GM23338 (cell line): ENCODE measurements around the gene SYMPK. TPM values are rescaled to one million over a fixed set of nuclear protein-coding genes. Genes with fewer than 3 reads are reported as not detected.

Source experiments
- ATAC-seq: fragments of 200-7000 bp; cut with Tn5 transposase; 3 replicates; pipeline ENCODE4 v1.9.1; 2020
- DNase-seq: peaks from one replicate; pipeline ENCODE4 v3.0.0-alpha.2; 2015; ENCODE audit warnings: low spot score
- H2AFZ ChIP-seq: fragments of 200-600 bp; sonication (generic); 2 replicates; pipeline ENCODE4 v1.8.0; 2016; ENCODE audit warnings: antibody characterized with exemption, mild to moderate bottlenecking, moderate library complexity
- H3F3A ChIP-seq: fragments of 200-600 bp; sonication (generic); replicated peaks from 2 replicates; pipeline ENCODE4 v1.8.0; 2017; ENCODE audit warnings: antibody characterized with exemption, mixed run types, low read depth
- H3K27ac ChIP-seq: fragments of 200-600 bp; sonication (generic); 2 replicates; pipeline ENCODE4 v1.6.1; 2016; ENCODE audit warnings: low read depth
- H3K27me3 ChIP-seq: fragments of 200-600 bp; sonication (generic); 2 replicates; pipeline ENCODE4 v1.8.0; 2016; ENCODE audit warnings: mild to moderate bottlenecking, mixed run types, moderate library complexity; ENCODE audit not compliant: insufficient read depth
- H3K36me3 ChIP-seq: fragments of 200-600 bp; sonication (generic); 2 replicates; pipeline ENCODE4 v1.8.0; 2016; ENCODE audit warnings: mild to moderate bottlenecking; ENCODE audit not compliant: insufficient read depth
- H3K4me1 ChIP-seq: fragments of 200-600 bp; sonication (generic); 2 replicates; pipeline ENCODE4 v1.8.0; 2016; ENCODE audit warnings: mild to moderate bottlenecking, moderate library complexity; ENCODE audit not compliant: insufficient read depth
- H3K4me2 ChIP-seq: fragments of 200-600 bp; sonication (generic); 2 replicates; pipeline ENCODE4 v1.7.1; 2017; ENCODE audit warnings: mixed run types
- H3K4me3 ChIP-seq: fragments of 200-600 bp; sonication (generic); 2 replicates; pipeline ENCODE4 v1.6.1; 2016; ENCODE audit warnings: mixed run types
- H3K79me2 ChIP-seq: fragments of 200-600 bp; sonication (generic); replicated peaks from 2 replicates; pipeline ENCODE4 v1.8.0; 2017; ENCODE audit warnings: mild to moderate bottlenecking; ENCODE audit not compliant: insufficient read depth
- H3K9me2 ChIP-seq: fragments of 200-600 bp; sonication (generic); 2 replicates; pipeline ENCODE4 v1.8.0; 2017; ENCODE audit not compliant: insufficient read depth
- H4K20me1 ChIP-seq: fragments of 200-600 bp; sonication (generic); replicated peaks from 2 replicates; pipeline ENCODE4 v1.8.0; 2017; ENCODE audit warnings: mild to moderate bottlenecking; ENCODE audit not compliant: insufficient read depth
- H3K27ac Mint-ChIP-seq: 2 replicates; pipeline ENCODE4 v1.8.0; 2020; ENCODE audit warnings: inconsistent platforms, mild to moderate bottlenecking, moderate library complexity, mixed read lengths
- H3K27me3 Mint-ChIP-seq: 3 replicates; pipeline ENCODE4 v1.8.0; 2022; ENCODE audit warnings: low read depth, mild to moderate bottlenecking, moderate library complexity, mixed read lengths, inconsistent platforms; ENCODE audit not compliant: insufficient read depth, poor library complexity
- H3K36me3 Mint-ChIP-seq: 3 replicates; pipeline ENCODE4 v1.8.0; 2021; ENCODE audit warnings: low read depth, mild to moderate bottlenecking, inconsistent platforms, moderate library complexity, mixed read lengths
- H3K4me1 Mint-ChIP-seq: 3 replicates; pipeline ENCODE4 v1.8.0; 2020; ENCODE audit warnings: mild to moderate bottlenecking, inconsistent platforms, mixed read lengths
- H3K4me3 Mint-ChIP-seq: 3 replicates; pipeline ENCODE4 v1.8.0; 2021; ENCODE audit warnings: moderate library complexity, mild to moderate bottlenecking, inconsistent platforms, mixed read lengths
- H3K9me3 Mint-ChIP-seq: 3 replicates; pipeline ENCODE4 v1.8.0; 2020; ENCODE audit warnings: moderate library complexity, mild to moderate bottlenecking, inconsistent platforms, mixed read lengths
- EZH2 ChIP-seq: fragments of 200-600 bp; sonication (generic); IDR thresholded peaks from one replicate; pipeline ENCODE4 v1.8.0; 2017; ENCODE audit warnings: antibody characterized with exemption, mild to moderate bottlenecking, low read depth; ENCODE audit not compliant: unreplicated experiment
- JUNB ChIP-seq: IDR thresholded peaks from one replicate; pipeline ENCODE4 v1.6.1; 2016; ENCODE audit warnings: antibody characterized with exemption; ENCODE audit not compliant: unreplicated experiment
- NANOG ChIP-seq: IDR thresholded peaks from 2 replicates; pipeline ENCODE4 v1.6.1; 2016; ENCODE audit warnings: antibody characterized with exemption, borderline replicate concordance
- POLR2AphosphoS5 ChIP-seq: IDR thresholded peaks from 2 replicates; pipeline ENCODE4 v1.6.1; 2016; ENCODE audit warnings: antibody characterized with exemption, low read depth
- STAT1 ChIP-seq: IDR thresholded peaks from one replicate; pipeline ENCODE4 v1.6.1; 2016; ENCODE audit warnings: antibody characterized with exemption; ENCODE audit not compliant: unreplicated experiment
- ZNF331 ChIP-seq: fragments of 250-450 bp; sonication (Bioruptor Pico); IDR thresholded peaks from 2 replicates; pipeline ENCODE4 v1.5.0; 2020; ENCODE audit warnings: low read depth, mild to moderate bottlenecking, moderate library complexity
- polyA plus RNA-seq: library from polyadenylated mRNA; unstranded; fragments of >200 nt; fragmentation: Nextera tagmentation; extraction: Ambion mirVana; gene quantifications from 2 replicates; pipeline ENCODE4 v1.2.1, GENCODE V29; 2016
- total RNA-seq: library from RNA; depleted of rRNA; stranded (reverse); fragments of >200 nt; shearing (Covaris generic); gene quantifications from 2 replicates; pipeline ENCODE4 v1.2.3, GENCODE V29; 2014
- TF ChIP-seq, protein P1 (sequence below), 2 experiments: fragments of 200-600 bp in 1 of 2; sonication (generic) in 1 of 2; conservative IDR thresholded peaks; 2 replicates each; pipeline versions ENCODE4 v1.5.1 to v1.6.1; 2016 to 2017; ENCODE audit warnings: antibody characterized with exemption in 2 of 2, low read depth in 2 of 2, mild to moderate bottlenecking in 2 of 2, moderate library complexity in 1 of 2
- TF ChIP-seq, protein P2 (sequence below): IDR thresholded peaks from 2 replicates; pipeline ENCODE4 v1.6.1; 2016; ENCODE audit warnings: antibody characterized with exemption
- TF ChIP-seq, protein P3 (sequence below): IDR thresholded peaks from one replicate; pipeline ENCODE4 v1.6.1; 2018; ENCODE audit warnings: antibody characterized with exemption; ENCODE audit not compliant: unreplicated experiment

SYMPK gene
- total and polyA plus RNA-seq, 2 experiments from 2014 or later = 36.8 to 82.1 TPM

DNA sequence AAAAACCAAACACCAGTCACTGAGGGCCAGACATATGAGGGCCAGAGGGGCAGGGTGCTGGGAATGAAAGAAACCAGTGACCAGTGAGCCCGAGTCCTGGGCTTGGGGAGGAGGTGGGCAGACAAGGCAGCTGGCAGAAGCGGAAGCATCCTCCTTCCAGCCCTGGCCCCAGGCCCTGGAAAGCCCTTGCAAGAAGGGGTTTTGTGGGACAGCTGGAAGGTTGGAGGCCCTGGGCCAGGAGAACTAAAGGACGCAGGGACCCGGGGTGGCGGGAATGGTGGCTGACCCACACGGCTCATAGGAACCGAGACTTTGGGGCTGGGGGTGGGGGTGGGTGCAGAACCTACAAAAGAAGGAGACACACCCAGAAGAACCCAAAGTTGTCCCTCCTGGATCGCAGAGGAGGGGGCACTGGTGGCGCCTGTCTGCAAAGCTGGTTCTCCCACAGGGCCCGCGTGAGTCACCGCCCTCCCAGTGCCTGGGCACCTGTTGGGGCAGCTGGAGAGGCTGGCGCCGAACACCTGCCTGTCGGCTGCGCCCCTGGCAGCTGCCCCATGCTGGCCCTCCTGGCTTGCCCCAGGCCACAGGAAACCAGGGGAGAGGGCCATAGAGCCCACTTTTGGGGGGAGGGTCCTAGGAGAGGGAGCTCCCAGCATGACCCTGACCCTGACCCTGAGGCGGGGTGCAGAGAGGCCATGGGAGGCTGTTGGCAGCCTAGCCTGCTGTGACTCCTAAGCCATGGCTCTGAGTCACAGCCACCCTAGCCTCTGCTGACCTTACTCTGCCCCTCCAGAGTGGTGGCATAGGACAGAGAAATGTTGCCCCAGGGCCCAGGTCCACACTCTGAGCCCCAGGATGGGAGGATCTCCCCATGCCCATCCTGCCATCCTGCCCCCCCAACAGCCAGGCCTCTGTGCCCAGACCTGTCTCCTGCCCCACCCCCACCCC, 81.5 kb downstream of the SYMPK start:
- ATAC-seq (no peak), DNase-seq (no peak)
- peaks cover 8% of the 10 kb centered on the region for H3K27me3 ChIP-seq
- no peaks in the 10 kb centered on the region for H3K79me2 ChIP-seq
- H4K20me1 ChIP-seq = peaks cover 7% of the 10 kb centered on the region
- no peaks in the 10 kb centered on the region for H3K36me3 ChIP-seq
- Mint-ChIP-seq H3K9me3 (no peaks in the 10 kb centered on the region), H3K36me3 (peaks cover 30% of the 10 kb centered on the region), H3K4me1 (peaks cover 35% of the 10 kb centered on the region), H3K27me3 (peaks cover 36% of the 10 kb centered on the region), H3K27ac (no peak overlapping the region), H3K4me3 (no peak overlapping the region; the same call in 2 of the 3 replicates)
- H3K9me2 ChIP-seq = no peaks in the 10 kb centered on the region
- H3K4me2 ChIP-seq = no peak overlapping the region
- no peak overlapping the region for H2AFZ ChIP-seq
- peaks cover 33% of the 10 kb centered on the region for H3K4me1 ChIP-seq
- H3K27ac ChIP-seq = no peak overlapping the region
- TF ChIP-seq STAT1 = no peak
- TF ChIP-seq, protein P1, sequence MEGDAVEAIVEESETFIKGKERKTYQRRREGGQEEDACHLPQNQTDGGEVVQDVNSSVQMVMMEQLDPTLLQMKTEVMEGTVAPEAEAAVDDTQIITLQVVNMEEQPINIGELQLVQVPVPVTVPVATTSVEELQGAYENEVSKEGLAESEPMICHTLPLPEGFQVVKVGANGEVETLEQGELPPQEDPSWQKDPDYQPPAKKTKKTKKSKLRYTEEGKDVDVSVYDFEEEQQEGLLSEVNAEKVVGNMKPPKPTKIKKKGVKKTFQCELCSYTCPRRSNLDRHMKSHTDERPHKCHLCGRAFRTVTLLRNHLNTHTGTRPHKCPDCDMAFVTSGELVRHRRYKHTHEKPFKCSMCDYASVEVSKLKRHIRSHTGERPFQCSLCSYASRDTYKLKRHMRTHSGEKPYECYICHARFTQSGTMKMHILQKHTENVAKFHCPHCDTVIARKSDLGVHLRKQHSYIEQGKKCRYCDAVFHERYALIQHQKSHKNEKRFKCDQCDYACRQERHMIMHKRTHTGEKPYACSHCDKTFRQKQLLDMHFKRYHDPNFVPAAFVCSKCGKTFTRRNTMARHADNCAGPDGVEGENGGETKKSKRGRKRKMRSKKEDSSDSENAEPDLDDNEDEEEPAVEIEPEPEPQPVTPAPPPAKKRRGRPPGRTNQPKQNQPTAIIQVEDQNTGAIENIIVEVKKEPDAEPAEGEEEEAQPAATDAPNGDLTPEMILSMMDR (conservative IDR thresholded peaks at IDR 0.05; ENCODE audit: low read depth in 2 of 2) = no peak
- TF ChIP-seq POLR2AphosphoS5 = no peak
- TF ChIP-seq, protein P2, sequence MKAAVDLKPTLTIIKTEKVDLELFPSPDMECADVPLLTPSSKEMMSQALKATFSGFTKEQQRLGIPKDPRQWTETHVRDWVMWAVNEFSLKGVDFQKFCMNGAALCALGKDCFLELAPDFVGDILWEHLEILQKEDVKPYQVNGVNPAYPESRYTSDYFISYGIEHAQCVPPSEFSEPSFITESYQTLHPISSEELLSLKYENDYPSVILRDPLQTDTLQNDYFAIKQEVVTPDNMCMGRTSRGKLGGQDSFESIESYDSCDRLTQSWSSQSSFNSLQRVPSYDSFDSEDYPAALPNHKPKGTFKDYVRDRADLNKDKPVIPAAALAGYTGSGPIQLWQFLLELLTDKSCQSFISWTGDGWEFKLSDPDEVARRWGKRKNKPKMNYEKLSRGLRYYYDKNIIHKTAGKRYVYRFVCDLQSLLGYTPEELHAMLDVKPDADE = no peak
- no peak for TF ChIP-seq ZNF331 (CRISPR knock-in tag)
- TF ChIP-seq, protein P3, sequence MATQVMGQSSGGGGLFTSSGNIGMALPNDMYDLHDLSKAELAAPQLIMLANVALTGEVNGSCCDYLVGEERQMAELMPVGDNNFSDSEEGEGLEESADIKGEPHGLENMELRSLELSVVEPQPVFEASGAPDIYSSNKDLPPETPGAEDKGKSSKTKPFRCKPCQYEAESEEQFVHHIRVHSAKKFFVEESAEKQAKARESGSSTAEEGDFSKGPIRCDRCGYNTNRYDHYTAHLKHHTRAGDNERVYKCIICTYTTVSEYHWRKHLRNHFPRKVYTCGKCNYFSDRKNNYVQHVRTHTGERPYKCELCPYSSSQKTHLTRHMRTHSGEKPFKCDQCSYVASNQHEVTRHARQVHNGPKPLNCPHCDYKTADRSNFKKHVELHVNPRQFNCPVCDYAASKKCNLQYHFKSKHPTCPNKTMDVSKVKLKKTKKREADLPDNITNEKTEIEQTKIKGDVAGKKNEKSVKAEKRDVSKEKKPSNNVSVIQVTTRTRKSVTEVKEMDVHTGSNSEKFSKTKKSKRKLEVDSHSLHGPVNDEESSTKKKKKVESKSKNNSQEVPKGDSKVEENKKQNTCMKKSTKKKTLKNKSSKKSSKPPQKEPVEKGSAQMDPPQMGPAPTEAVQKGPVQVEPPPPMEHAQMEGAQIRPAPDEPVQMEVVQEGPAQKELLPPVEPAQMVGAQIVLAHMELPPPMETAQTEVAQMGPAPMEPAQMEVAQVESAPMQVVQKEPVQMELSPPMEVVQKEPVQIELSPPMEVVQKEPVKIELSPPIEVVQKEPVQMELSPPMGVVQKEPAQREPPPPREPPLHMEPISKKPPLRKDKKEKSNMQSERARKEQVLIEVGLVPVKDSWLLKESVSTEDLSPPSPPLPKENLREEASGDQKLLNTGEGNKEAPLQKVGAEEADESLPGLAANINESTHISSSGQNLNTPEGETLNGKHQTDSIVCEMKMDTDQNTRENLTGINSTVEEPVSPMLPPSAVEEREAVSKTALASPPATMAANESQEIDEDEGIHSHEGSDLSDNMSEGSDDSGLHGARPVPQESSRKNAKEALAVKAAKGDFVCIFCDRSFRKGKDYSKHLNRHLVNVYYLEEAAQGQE = no peak
- no peak for TF ChIP-seq JUNB
- TF ChIP-seq NANOG = no peak
- no peak for TF ChIP-seq EZH2
- peaks cover 12% of the 10 kb centered on the region; the same call in 1 of the 2 replicates for H3F3A ChIP-seq
- H3K4me3 ChIP-seq = no peak overlapping the region
